BE2C (cell line): ENCODE results near the gene CLTA.
A peak's percentile ranks its signal among the peaks of the same experiment; 100 is the strongest.
"Not testable (repeated sequence)": the region's sequence is repeated elsewhere in the genome, so short reads cannot be mapped to it uniquely, and the experiment has no call there.

Experiments
- DNase-seq: peaks from one replicate; pipeline ENCODE4 v3.0.0-alpha.2; 2020
- H3K27me3 ChIP-seq: fragments of 250-450 bp; sonication (Bioruptor Pico); 2 replicates; pipeline ENCODE4 v1.5.1; 2020; ENCODE audit warnings: mild to moderate bottlenecking
- H3K36me3 ChIP-seq: fragments of 250-450 bp; sonication (Bioruptor Pico); 2 replicates; pipeline ENCODE4 v1.5.1; 2020; ENCODE audit warnings: mild to moderate bottlenecking
- H3K4me1 ChIP-seq: fragments of 250-450 bp; sonication (Bioruptor Pico); 2 replicates; pipeline ENCODE4 v1.5.1; 2020
- H3K4me3 ChIP-seq: 2 replicates; pipeline ENCODE4 v1.5.1; 2011; ENCODE audit warnings: low read depth, low read length
- H3K9me3 ChIP-seq: fragments of 250-450 bp; sonication (Bioruptor Pico); 2 replicates; pipeline ENCODE4 v1.5.1; 2020
- CTCF ChIP-seq: IDR thresholded peaks from 2 replicates; pipeline ENCODE4 v1.5.1; 2012; ENCODE audit warnings: mild to moderate bottlenecking, low read depth, low read length

The CLTA gene

GRCh38 chr9:36174731-36175130, 16.0 kb upstream of the CLTA start:
- no peaks in the 10 kb centered on the region for H3K27me3 ChIP-seq
- H3K4me3 ChIP-seq: no peak overlapping the region
- TF ChIP-seq CTCF: no peak
- no peaks in the 10 kb centered on the region for H3K36me3 ChIP-seq
- H3K4me1 ChIP-seq: no peaks in the 10 kb centered on the region
- no peak for DNase-seq
- H3K9me3 ChIP-seq: no peaks in the 10 kb centered on the region

GRCh38 chr9:36175209-36175608, 15.5 kb upstream of the CLTA start:
- not testable (repeated sequence) for DNase-seq, H3K4me1 ChIP-seq, H3K27me3 ChIP-seq, H3K4me3 ChIP-seq, H3K36me3 ChIP-seq, H3K9me3 ChIP-seq

DNA sequence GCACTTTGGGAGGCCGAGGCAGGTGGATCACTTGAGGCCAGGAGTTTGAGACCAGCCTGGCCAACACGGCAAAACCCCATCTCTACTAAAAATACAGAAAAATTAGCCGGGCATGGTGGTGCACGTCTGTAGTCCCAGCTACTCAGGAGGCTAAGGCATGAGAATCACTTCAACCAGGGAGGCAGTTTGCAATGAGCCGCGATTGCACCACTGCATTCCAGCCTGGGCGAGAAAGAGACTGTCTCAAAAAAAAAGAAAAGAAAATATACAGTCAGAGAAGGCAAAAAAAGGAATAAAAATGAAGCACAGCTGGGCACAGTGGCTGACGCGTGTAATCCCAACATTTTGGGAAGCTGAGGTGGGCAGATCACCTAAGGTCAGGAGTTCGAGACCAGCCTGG, 14.2 kb upstream of the CLTA start:
- H3K4me1 ChIP-seq, H3K36me3 ChIP-seq, H3K9me3 ChIP-seq, DNase-seq, H3K27me3 ChIP-seq, H3K4me3 ChIP-seq: not testable (repeated sequence)

- H3K4me1 ChIP-seq: no peaks in the 10 kb centered on the region
- no peak for DNase-seq
- no peak overlapping the region for H3K4me3 ChIP-seq
- H3K36me3 ChIP-seq: no peaks in the 10 kb centered on the region
- no peaks in the 10 kb centered on the region for H3K9me3 ChIP-seq
- H3K27me3 ChIP-seq: no peaks in the 10 kb centered on the region
- no peak for TF ChIP-seq CTCF
Measured at GRCh38 chr9:36177571-36177970, 13.2 kb upstream of the CLTA start.

GRCh38 chr9:36180243-36180642, 10.5 kb upstream of the CLTA start:
- H3K27me3 ChIP-seq, H3K36me3 ChIP-seq, DNase-seq, H3K4me1 ChIP-seq, H3K9me3 ChIP-seq, H3K4me3 ChIP-seq: not testable (repeated sequence)

DNA sequence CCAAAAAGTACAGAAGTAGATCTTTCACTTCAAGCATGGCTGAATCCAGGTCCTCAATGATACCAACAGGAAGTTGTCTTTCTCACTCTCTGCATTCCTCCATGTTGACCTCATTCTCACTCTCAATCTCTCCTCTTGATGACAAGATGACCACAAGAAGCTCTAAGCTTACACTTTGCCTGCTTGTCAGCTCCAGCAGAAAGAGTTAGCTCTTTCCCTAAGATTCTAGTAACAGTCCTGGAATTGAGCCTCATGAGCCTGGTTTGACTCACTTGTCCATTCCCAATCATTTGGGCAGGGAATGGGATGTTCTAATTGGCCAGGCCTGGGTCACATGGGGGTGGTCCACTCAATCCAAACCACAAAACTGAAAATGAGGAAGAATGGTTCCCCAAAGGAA, 3.3 kb upstream of the CLTA start:
- no peak for TF ChIP-seq CTCF
- Histone ChIP-seq H3K9me3 (no peaks in the 10 kb centered on the region), H3K4me1 (0 out of 2 replicates have a peak, but pooled peaks cover 3% of the 10 kb centered on the region), H3K4me3 (no peak overlapping the region), H3K27me3 (no peaks in the 10 kb centered on the region), H3K36me3 (no peaks in the 10 kb centered on the region)
- no peak for DNase-seq

GRCh38 chr9:36188212-36188611, 2.5 kb upstream of the CLTA start:
- no peak for TF ChIP-seq CTCF
- H3K27me3 ChIP-seq: no peaks in the 10 kb centered on the region
- H3K36me3 ChIP-seq: no peaks in the 10 kb centered on the region
- H3K9me3 ChIP-seq: no peaks in the 10 kb centered on the region
- H3K4me1 ChIP-seq: peaks cover 6% of the 10 kb centered on the region
- no peak overlapping the region for H3K4me3 ChIP-seq
- DNase-seq: no peak

GRCh38 chr9:36189976-36190375, 745 bp upstream of the CLTA start:
- DNase-seq: no peak
- H3K4me3 ChIP-seq: peak overlapping the region; percentile 96
- no peaks in the 10 kb centered on the region for H3K9me3 ChIP-seq
- peaks cover 6% of the 10 kb centered on the region for H3K4me1 ChIP-seq
- no peaks in the 10 kb centered on the region for H3K27me3 ChIP-seq
- no peak for TF ChIP-seq CTCF
- peaks cover 2% of the 10 kb centered on the region for H3K36me3 ChIP-seq
